Naive B cell (primary cell): ENCODE data around the gene PRSS36. TPM values are rescaled to one million over a fixed set of nuclear protein-coding genes. Genes with fewer than 3 reads are reported as not detected.
A peak's percentile ranks its signal among the peaks of the same experiment; 100 is the strongest.
"Not testable (repeated sequence)": the region's sequence is repeated elsewhere in the genome, so short reads cannot be mapped to it uniquely, and the experiment has no call there.

Experiments used
- ATAC-seq, 2 donors: fragments of 150-1000 bp; cut with Tn5 transposase; 2 replicates each; pipeline ENCODE4 v1.10.0; 2021; ENCODE audit warnings: low read depth in 2 of 2, mild to moderate bottlenecking in 2 of 2, moderate library complexity in 2 of 2
- DNase-seq: peaks from one replicate; pipeline ENCODE4 v3.0.0; 2022
- H3K27ac Mint-ChIP-seq, 6 donors: one replicate each; pipeline ENCODE4 v1.8.0; 2020 to 2022; ENCODE audit warnings: mild to moderate bottlenecking in 6 of 6, mixed read lengths in 6 of 6, moderate library complexity in 5 of 6, inconsistent platforms in 2 of 6
- H3K27me3 Mint-ChIP-seq, 3 donors: one replicate each; pipeline ENCODE4 v1.8.0; 2021 to 2022; ENCODE audit warnings: mixed read lengths in 3 of 3, mild to moderate bottlenecking in 1 of 3
- H3K36me3 Mint-ChIP-seq, 2 donors: one replicate each; pipeline ENCODE4 v1.8.0; 2020 to 2022; ENCODE audit warnings: mixed read lengths in 2 of 2, inconsistent platforms in 1 of 2, mild to moderate bottlenecking in 1 of 2
- H3K4me1 Mint-ChIP-seq, 3 donors: one replicate each; pipeline ENCODE4 v1.8.0; 2020 to 2022; ENCODE audit warnings: mixed read lengths in 3 of 3, inconsistent platforms in 1 of 3, mild to moderate bottlenecking in 1 of 3, moderate library complexity in 1 of 3
- H3K4me3 Mint-ChIP-seq, 8 donors: one replicate each; pipeline ENCODE4 v1.8.0; 2020 to 2022; ENCODE audit warnings: mild to moderate bottlenecking in 8 of 8, mixed read lengths in 8 of 8, moderate library complexity in 8 of 8, inconsistent platforms in 2 of 8
- H3K9me3 Mint-ChIP-seq, 7 donors: one replicate each; pipeline ENCODE4 v1.8.0; 2020 to 2022; ENCODE audit warnings: mixed read lengths in 7 of 7, mild to moderate bottlenecking in 5 of 7, inconsistent platforms in 2 of 7, moderate library complexity in 1 of 7
- polyA plus RNA-seq, 6 donors: library from polyadenylated mRNA; unstranded; fragments of 300-500 nt; fragmentation: Illumina TruSeq; gene quantifications; one replicate each; pipeline ENCODE4 v1.2.3, GENCODE V29; 2021; ENCODE audit warnings: low read depth in 6 of 6

Gene PRSS36
- polyA plus RNA-seq, 6 donors from 2014 or later = 0.40 to 0.85 (median 0.64) TPM; not detected in 2

DNA sequence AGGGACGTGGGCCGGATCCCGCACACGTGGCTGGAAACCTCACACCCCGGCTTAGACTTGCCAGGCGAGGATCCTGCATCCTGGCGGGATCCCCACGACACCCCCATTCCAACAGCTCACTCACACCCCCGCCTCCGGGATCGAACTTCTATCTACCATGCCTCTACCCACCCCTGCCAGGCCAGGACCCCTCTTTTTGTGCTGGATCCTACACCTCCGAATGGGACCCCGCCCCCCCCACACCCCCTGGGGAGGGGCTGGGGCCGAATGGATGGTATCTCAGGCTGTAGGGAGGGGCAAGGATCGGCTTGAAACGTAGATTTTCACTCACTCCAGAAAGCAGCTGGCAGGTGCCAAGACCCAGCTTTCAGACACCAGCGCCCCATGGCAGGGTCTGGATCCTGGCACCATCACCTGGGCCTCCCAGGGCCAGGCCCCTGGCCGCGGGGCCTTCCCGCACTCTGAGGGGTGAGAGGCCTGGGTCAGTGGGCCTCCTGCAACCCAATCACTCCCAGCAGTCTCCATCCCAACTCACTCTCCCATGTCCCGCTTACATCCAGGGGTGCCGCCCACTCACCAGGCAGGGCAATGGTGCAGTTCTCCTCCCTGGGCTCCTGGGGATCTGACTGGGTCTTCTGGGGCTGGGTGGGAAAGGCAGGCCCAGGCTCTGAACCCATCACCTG, 6.7 kb downstream of the PRSS36 start:
- DNase-seq (no peak), ATAC-seq (no peak)
- Mint-ChIP-seq H3K36me3 (no peaks in the 10 kb centered on the region), H3K27ac (peak overlapping the region in 1 of 6 donors; percentile 44), H3K27me3 (peaks cover 6 to 19% (median 19%) of the 10 kb centered on the region in 3 donors), H3K4me1 (peaks cover 6 to 22% (median 12%) of the 10 kb centered on the region in 3 donors), H3K4me3 (peak overlapping the region; percentile 62 to 87 (median 76)), H3K9me3 (no peaks in the 10 kb centered on the region)

DNA sequence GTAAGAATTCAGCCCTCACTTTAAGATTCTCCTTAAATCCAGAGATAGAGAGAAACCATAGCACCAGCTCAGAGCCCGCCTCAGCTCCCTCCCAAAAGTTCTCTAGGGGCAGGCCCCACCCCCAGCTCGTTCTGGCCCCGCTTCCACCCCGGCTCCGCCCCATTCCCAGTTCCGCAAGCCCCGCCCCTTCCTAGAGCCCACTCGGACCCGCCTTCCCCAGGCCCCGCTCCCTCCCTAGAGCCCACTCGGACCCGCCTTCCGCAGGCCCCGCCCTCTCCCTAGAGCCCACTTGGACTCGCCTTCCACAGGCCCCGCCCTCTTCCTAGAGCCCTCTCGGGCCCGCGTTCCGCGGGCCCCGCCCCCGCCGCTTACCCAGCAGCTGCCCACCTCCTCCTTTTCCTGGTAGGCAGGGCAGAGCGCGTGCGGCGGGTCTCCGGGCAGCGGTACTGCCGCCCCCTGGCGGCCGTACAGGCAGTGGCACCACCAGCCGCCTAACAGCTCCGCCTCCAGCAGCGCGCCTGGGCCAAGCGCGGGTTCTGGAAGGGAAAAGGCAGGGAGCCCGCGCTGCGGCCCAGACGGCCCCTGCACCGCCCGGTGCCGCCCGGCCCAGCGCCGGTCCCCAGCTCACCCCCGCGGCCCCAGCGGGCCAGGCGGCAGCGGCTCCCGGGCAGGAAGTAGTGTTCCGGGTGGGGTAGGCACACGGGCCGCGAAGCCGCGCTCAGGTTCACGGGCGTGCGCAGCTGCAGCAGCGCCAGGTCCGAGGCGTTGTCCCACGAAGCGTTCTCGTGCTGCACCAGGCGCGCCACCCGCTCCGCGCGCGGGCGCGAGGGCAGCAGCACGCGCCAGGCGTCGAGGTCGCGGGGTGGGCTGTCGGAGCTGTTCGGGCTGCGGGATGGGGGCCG, 7.5 kb downstream of the PRSS36 start:
- DNase-seq = peak; percentile 95
- H3K27ac Mint-ChIP-seq = peak overlapping the region; percentile 51 to 94 (median 84)
- peak; percentile 82 to 84 for ATAC-seq
- H3K4me3 Mint-ChIP-seq = peak overlapping the region; percentile 58 to 89 (median 76)
- H3K36me3 Mint-ChIP-seq = no peaks in the 10 kb centered on the region
- peaks cover 6 to 22% (median 12%) of the 10 kb centered on the region in 3 donors for H3K4me1 Mint-ChIP-seq
- H3K9me3 Mint-ChIP-seq = no peaks in the 10 kb centered on the region
- peaks cover under 1 to 11% (median 11%) of the 10 kb centered on the region in 3 donors for H3K27me3 Mint-ChIP-seq

DNA sequence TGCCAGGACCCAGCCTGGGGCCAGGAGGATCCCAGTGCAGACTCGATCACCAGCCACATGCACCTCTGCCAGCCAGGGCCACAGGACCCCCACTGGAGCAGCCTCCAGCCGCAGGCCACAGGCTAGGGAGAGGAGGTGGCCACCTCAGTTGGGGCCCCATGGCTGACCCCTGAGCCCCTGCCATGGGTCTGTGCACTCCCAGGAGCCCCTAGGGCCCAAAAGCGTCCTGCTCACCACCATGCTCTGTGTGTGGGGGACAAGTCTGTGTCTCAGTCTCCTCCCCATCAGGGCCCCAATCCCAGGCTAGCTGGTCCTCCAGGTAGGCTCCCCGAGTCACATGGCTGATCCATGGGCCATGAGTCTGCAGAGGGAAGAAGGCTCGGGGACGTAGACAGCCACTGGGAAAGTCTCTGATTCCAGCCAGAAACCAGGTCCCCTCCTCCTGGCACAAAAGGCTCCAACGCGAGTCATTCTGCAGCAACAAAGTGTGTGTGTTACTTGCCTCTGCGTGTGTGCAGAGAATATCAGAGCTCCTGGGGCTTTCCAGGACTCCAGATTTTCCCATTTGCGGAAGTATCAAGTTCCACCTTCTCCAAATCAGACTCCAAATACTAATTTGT, 8.3 kb downstream of the PRSS36 start:
- ATAC-seq (no peak), DNase-seq (peak; percentile 13)
- Mint-ChIP-seq H3K9me3 (no peaks in the 10 kb centered on the region), H3K36me3 (no peaks in the 10 kb centered on the region), H3K27me3 (peaks cover 0 to 7% (median 5%) of the 10 kb centered on the region in 3 donors), H3K27ac (peak overlapping the region; percentile 51 to 94 (median 84)), H3K4me3 (peak overlapping the region; percentile 58 to 89 (median 76)), H3K4me1 (peaks cover 6 to 22% (median 12%) of the 10 kb centered on the region in 3 donors)

DNA sequence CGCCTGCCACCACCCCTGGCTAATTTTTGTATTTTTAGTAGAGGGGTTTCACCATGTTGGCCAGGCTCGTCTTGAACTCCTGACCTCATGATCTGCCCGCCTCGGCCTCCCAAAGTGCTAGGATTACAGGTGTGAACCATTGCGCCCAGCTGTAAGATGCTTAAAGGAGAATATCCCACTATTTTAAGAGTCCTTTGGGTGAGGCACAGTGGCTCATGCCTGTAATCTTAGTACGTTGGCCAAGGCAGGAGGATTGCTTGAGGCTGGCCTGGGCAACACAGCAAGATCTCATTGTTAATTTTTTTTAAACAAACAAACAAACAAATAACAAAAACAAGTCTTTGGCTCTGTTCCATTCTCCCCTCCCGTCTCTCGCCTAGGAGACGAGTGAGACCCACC, 8.8 kb downstream of the PRSS36 start:
- H3K36me3 Mint-ChIP-seq, H3K27me3 Mint-ChIP-seq, H3K4me3 Mint-ChIP-seq, ATAC-seq, DNase-seq, H3K9me3 Mint-ChIP-seq: not testable (repeated sequence)
- peaks cover 6 to 22% (median 12%) of the 10 kb centered on the region in 3 donors for H3K4me1 Mint-ChIP-seq
- H3K27ac Mint-ChIP-seq = peak overlapping the region in 2 of 6 donors; percentile 76 to 79

DNA sequence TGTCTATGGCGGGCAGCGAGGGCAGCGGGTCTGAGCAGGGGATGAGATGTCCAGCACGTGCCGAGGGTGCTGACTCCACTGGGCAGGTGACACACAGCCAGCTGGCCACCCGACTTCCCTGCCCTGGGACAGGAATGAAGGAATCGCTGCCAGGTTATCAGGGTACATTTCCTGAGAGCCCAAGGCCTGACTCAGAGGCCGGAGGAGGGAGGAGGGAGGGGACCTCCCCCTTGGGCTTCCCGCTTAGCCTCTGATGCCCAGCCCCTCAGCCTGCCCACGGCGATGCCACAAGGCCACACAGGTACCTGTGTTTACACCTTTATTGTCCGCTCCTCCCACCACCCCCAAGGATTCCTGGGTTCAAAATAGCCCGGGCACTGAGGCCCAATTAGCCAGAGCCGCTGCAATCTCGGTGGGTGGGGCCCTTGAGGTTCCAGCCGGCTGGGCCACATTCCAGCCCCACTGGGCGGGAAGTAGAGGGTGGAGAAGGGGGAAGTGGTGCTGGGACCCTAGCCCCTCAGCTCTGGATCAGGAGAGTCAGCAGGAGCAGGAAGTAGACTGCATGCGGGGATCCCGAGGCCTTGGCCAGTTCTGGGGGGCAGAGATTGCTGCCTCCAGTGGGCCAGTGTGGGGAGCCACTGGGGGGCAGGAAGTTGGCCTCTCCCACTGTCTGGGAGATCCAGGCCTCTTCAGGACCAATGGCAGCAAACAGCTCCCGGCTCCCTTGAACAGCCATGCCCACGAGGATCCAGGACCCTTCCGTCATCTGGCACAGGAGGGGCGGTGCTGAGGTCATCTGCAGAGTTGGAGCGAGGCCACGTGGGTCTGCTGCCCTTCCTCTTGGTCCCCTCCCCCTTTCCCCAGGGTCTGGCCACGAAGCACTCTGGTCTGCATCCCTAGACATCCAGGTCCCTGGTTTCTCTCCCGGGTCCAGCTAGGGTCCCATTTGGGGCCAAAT, 11.0 kb downstream of the PRSS36 start:
- DNase-seq = no peak
- Mint-ChIP-seq H3K4me3 (peak overlapping the region in 1 of 8 donors; percentile 29), H3K4me1 (peaks cover 3 to 20% (median 12%) of the 10 kb centered on the region in 3 donors), H3K27ac (no peak overlapping the region), H3K27me3 (no peaks in the 10 kb centered on the region), H3K9me3 (no peaks in the 10 kb centered on the region), H3K36me3 (no peaks in the 10 kb centered on the region)
- ATAC-seq = no peak

DNA sequence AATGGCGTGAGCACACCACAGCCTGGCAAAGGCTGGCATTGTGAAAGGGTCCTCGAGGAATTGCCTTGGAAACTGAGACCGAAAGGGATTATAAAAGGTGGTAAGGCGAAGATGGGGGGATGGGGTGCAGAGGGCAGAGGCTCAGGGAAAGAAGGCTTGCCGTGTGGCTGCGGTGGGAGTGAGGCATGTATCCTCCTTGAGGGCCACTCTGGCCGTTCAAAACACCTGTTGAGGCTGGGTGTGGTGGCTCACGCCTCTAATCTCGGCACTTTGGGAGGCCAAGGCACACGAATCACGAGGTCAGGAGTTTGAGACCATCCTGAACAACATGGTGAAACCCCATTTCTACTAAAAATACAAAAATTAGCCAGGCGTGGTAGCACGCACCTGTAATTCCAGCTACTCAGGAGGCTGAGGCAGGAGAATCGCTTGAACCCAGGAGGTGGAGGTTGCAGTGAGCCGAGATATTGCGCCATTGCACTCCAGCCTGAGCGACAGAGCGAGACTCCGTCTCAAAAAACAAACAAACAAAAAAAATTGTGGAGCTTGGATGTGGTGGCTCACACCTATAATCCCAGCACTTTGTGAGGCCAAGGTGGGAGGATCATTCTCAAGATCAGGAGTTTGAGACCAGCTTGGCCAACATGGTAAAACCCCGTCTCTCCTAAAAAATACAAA, 12.9 kb downstream of the PRSS36 start:
- not testable (repeated sequence) for DNase-seq, H3K9me3 Mint-ChIP-seq, H3K36me3 Mint-ChIP-seq, ATAC-seq, H3K27me3 Mint-ChIP-seq, H3K27ac Mint-ChIP-seq, H3K4me3 Mint-ChIP-seq
- H3K4me1 Mint-ChIP-seq = peaks cover 0 to 13% (median 4%) of the 10 kb centered on the region in 3 donors

DNA sequence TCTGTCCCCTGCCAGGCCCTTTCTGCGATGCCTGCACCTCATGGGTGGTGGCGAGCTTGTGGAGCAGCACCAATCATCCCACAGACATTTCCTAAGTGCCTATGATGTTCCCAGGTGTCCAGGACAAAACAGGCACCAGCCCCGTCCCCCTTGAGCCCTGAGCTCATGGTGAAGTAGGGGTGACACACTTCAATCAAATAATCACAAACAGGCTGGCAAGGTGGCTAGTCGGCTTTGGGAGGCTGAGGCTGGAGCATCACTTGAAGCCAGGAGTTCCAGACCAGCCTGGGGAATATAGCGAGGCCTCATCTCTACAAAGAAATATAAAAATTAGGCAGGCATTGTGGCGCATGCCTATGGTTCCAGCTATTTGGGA, 13.6 kb downstream of the PRSS36 start:
- H3K36me3 Mint-ChIP-seq = no peaks in the 10 kb centered on the region
- peak overlapping the region in 1 of 6 donors; percentile 86 for H3K27ac Mint-ChIP-seq
- no peak overlapping the region for H3K4me3 Mint-ChIP-seq
- H3K27me3 Mint-ChIP-seq = no peaks in the 10 kb centered on the region
- peaks cover 0 to 8% (median 0%) of the 10 kb centered on the region in 3 donors for H3K4me1 Mint-ChIP-seq
- ATAC-seq (no peak), DNase-seq (no peak)
- no peaks in the 10 kb centered on the region for H3K9me3 Mint-ChIP-seq

DNA sequence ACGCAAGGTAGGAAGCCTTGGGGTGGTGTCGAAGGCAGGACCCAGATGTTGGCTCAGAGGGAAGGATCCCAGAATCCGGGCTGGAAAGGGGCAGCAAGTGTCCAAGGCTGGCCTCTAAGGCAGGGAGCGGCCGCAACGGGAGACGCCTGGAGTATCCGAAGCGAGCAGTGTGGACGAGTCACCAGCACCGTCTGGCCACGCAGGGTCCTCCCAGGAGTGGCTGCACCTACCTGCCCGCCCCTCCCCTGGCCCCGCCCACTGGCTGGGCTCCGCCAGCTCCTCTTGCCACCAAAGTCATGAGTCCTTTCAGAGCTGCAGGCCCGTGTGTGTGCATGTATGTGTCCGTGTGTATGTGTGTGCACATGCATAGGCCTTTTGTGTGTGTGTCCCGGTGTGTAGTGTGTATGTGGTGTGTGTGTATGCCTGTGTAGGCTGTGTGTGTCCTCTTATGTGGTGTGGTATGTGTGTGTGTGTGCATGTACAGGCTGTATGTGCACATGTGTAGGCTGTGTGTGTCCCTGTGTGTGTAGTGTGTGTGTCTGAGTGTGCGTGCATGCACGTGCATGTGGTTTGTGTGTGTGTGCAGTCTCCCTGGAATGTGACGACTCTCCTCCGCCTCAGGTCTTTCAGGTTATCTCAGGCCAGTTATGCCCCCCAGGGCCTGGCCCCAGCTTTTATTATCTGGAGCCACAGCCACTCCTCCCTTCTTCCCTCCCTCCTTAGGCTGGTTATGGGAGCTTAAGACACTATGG, 14.2 kb downstream of the PRSS36 start, which contains the start of gene PRSS8:
PRSS8 (minus strand) TSS at position 193 of the 752 bp plus-strand sequence. CDS start 229 bp downstream, outside the sequence.
- Mint-ChIP-seq H3K4me3 (peak within 1 kb of the TSS in 1 of 8 donors; percentile 4), H3K27me3 (no peaks in the 10 kb centered on the region), H3K4me1 (peaks cover 0 to 8% (median 0%) of the 10 kb centered on the region in 3 donors), H3K36me3 (no peaks in the 10 kb centered on the region), H3K9me3 (no peaks in the 10 kb centered on the region), H3K27ac (peak within 1 kb of the TSS in 1 of 6 donors; percentile 86)
- DNase-seq (no peak), ATAC-seq (no peak)

DNA sequence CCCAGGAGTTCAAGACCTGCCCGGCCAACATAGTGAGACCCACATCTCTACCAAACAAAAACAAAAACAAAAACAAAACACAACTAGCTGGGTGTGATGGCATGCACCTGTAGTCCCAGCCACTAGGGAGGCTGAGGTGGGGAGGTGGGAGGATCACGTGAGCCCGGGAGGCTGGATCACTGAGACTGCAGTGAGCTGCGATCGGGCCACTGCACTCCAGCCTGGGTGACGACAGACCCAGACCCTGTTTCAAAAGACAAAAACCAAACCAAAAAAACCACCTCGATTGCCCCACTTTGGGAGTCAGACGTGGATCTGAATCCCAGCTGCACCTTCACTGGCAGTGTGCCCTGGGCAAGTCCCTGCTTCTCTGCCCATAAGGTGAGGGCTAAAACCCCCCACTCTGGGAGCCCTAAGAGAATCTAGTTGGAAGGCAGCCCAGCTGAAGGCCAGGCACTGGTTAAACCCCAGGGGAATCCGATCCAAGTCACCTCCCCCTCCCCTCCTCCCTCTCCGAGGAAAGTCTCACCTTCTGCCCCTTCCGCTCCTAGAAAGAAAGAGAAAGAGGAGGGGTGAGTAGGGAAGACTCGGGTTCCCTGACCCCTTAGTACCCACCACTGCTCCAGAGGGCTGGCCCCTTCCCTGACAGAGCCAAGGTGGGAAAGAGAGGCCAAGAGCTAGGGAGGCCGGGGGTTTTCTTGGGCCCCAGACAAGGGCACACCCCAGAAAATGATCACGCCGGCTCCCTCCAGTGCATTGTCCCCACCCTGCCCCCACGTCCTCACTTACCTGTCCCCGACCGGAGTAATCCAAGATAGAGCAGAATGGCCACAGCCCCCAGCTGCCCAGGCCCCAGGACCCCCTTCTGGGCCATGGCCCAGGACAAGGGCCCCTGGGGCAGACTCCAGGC, 15.0 kb downstream of the PRSS36 start:
- H3K4me1 Mint-ChIP-seq = peaks cover 0 to 8% (median 0%) of the 10 kb centered on the region in 3 donors
- H3K36me3 Mint-ChIP-seq = no peaks in the 10 kb centered on the region
- no peak for ATAC-seq
- H3K27ac Mint-ChIP-seq = no peak overlapping the region
- H3K9me3 Mint-ChIP-seq = no peaks in the 10 kb centered on the region
- no peaks in the 10 kb centered on the region for H3K27me3 Mint-ChIP-seq
- H3K4me3 Mint-ChIP-seq = no peak overlapping the region
- DNase-seq = no peak

DNA sequence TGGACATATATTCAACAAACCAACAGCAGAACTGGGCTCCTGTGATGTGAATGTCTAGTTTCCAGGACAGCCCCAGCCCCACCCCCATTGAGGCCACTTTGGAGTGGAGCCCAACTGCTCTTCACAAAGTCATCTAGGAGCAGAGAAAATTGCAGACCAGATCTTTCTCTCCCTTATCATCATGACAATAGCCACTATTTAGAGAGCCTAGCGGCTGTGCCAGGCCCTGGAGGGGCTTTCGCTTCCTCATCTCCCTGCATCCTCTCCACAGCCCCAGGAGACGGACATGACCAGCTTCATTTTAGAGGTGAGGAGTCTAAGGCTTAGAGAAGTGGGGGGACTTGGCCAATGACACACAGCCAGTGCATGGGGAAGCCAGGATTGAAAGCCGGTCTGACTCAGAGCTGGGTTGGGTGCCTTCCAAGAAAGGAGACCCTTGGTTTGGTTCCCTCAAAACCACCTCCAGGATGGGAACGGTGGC, 15.7 kb downstream of the PRSS36 start:
- Mint-ChIP-seq H3K36me3 (no peaks in the 10 kb centered on the region), H3K4me1 (peaks cover 0 to 8% (median 0%) of the 10 kb centered on the region in 3 donors), H3K27me3 (no peaks in the 10 kb centered on the region), H3K4me3 (no peak overlapping the region), H3K27ac (peak overlapping the region in 1 of 6 donors; percentile 7), H3K9me3 (no peaks in the 10 kb centered on the region)
- no peak for DNase-seq
- ATAC-seq = no peak
